CD4-positive, alpha-beta T cell treated with Interleukin-2 at 100 ng/mL for 4 hours (primary cell): ENCODE results near the gene LRPAP1.

Experiments used
- DNase-seq: peaks from one replicate; pipeline ENCODE4 v3.0.0-alpha.2; 2020; ENCODE audit warnings: low spot score

LRPAP1 gene

GRCh38 chr4:3473181-3473950 is 58.9 kb downstream of the LRPAP1 start:
- DNase-seq = no peak

GRCh38 chr4:3472411-3473141 is 59.6 kb downstream of the LRPAP1 start:
- no peak for DNase-seq

GRCh38 chr4:3471886-3472285 is 60.3 kb downstream of the LRPAP1 start:
- DNase-seq = no peak

GRCh38 chr4:3471098-3471760 is 61.0 kb downstream of the LRPAP1 start:
- DNase-seq = no peak

- no peak for DNase-seq
Observed at GRCh38 chr4:3470244-3471097, 61.8 kb downstream of the LRPAP1 start.

- no peak for DNase-seq
Observed at GRCh38 chr4:3469386-3470243, 62.6 kb downstream of the LRPAP1 start.

- DNase-seq = no peak
Observed at GRCh38 chr4:3468804-3469203, 63.4 kb downstream of the LRPAP1 start.

GRCh38 chr4:3468154-3468553 is 64.1 kb downstream of the LRPAP1 start:
- DNase-seq = no peak

- DNase-seq = no peak
Observed at GRCh38 chr4:3467601-3468031, 64.6 kb downstream of the LRPAP1 start.

GRCh38 chr4:3466691-3467600 is 65.3 kb downstream of the LRPAP1 start:
- no peak for DNase-seq

GRCh38 chr4:3465698-3466671 is 66.2 kb downstream of the LRPAP1 start:
- DNase-seq = no peak

- DNase-seq = no peak
Observed at GRCh38 chr4:3464911-3465697, 67.1 kb downstream of the LRPAP1 start.

GRCh38 chr4:3464349-3464905 is 67.8 kb downstream of the LRPAP1 start:
- no peak for DNase-seq

- no peak for DNase-seq
Observed at GRCh38 chr4:3463556-3464348, 68.5 kb downstream of the LRPAP1 start.

GRCh38 chr4:3462790-3463415 is 69.3 kb downstream of the LRPAP1 start, which contains the start of gene DOK7:
Gene DOK7 (plus strand): TSS chr4:3463306. CDS start chr4:3463376, 70 bp downstream.
- DNase-seq = no peak

GRCh38 chr4:3462321-3462789 is 69.9 kb downstream of the LRPAP1 start:
- DNase-seq = no peak
